IMR-90 (cell line): ENCODE data around the gene WASL. TPM values are rescaled to one million over a fixed set of nuclear protein-coding genes. Genes with fewer than 3 reads are reported as not detected.

Experiments used
- ATAC-seq: fragments of 200-7000 bp; cut with Tn5 transposase; 2 replicates; pipeline ENCODE4 v1.9.1; 2020; ENCODE audit warnings: low read depth, mild to moderate bottlenecking, moderate library complexity
- BruUV-seq: library from RNA; stranded (reverse); fragments of 400-500 nt; replicated peaks from 2 replicates; lab custom pipeline; 2021; lab: Mats Ljungman, UMichigan
- CTCF ChIA-PET: fragments of 300-600 bp; formaldehyde crosslinking; extraction: SDS; loops from one replicate; lab custom pipeline; 2021; ENCODE audit warnings: antibody characterized with exemption; lab: Yijun Ruan, JAX
- POLR2A ChIA-PET: fragments of 300-600 bp; sonication (Branson Sonifier 250); formaldehyde crosslinking; loops from one replicate; lab custom pipeline; 2022; ENCODE audit warnings: antibody characterized with exemption; ENCODE audit not compliant: unreplicated experiment; lab: Charles Lee
- DNase-seq: peaks from one replicate; pipeline ENCODE4 v3.0.0; 2013
- H2AFZ ChIP-seq: replicated peaks from 2 replicates; pipeline ENCODE3; 2013; ENCODE audit warnings: low read length, mild to moderate bottlenecking; ENCODE audit not compliant: poor library complexity
- H2AK5ac ChIP-seq: 2 replicates; pipeline ENCODE4 v1.6.1; 2013; ENCODE audit warnings: low read depth, low read length, inconsistent platforms
- H2AK9ac ChIP-seq: replicated peaks from 2 replicates; pipeline ENCODE3; 2013; ENCODE audit warnings: mild to moderate bottlenecking, low read depth, low read length, moderate library complexity; ENCODE audit not compliant: poor library complexity
- H2BK120ac ChIP-seq: 2 replicates; pipeline ENCODE4 v1.6.1; 2013; ENCODE audit warnings: low read depth, low read length, inconsistent platforms
- H2BK15ac ChIP-seq: 3 replicates; pipeline ENCODE4 v1.6.1; 2013; ENCODE audit warnings: low read depth, low read length, inconsistent platforms
- H2BK20ac ChIP-seq: 2 replicates; pipeline ENCODE4 v1.6.1; 2013; ENCODE audit warnings: low read depth, mild to moderate bottlenecking, inconsistent platforms, low read length, moderate library complexity
- H2BK5ac ChIP-seq: 2 replicates; pipeline ENCODE4 v1.6.1; 2013; ENCODE audit warnings: mild to moderate bottlenecking, low read depth, low read length, inconsistent platforms; ENCODE audit not compliant: poor library complexity, severe bottlenecking
- H3K14ac ChIP-seq: replicated peaks from 2 replicates; pipeline ENCODE4 v1.6.1; 2013; ENCODE audit warnings: low read depth, low read length, inconsistent platforms
- H3K18ac ChIP-seq: 2 replicates; pipeline ENCODE4 v1.6.1; 2013; ENCODE audit warnings: low read depth, low read length, control low read depth
- H3K23ac ChIP-seq: 2 replicates; pipeline ENCODE4 v1.6.1; 2013; ENCODE audit warnings: low read depth, low read length, inconsistent platforms
- H3K27ac ChIP-seq: 2 replicates; pipeline ENCODE4 v1.5.1; 2013; ENCODE audit warnings: mild to moderate bottlenecking, control low read depth, low read length; ENCODE audit not compliant: insufficient read depth
- H3K27me3 ChIP-seq: 2 replicates; pipeline ENCODE4 v1.6.1; 2013; ENCODE audit warnings: low read length; ENCODE audit not compliant: control insufficient read depth, insufficient read depth
- H3K36me3 ChIP-seq: 2 replicates; pipeline ENCODE4 v1.6.1; 2013; ENCODE audit warnings: low read length, mixed read lengths; ENCODE audit not compliant: control insufficient read depth, insufficient read depth
- H3K4ac ChIP-seq: 2 replicates; pipeline ENCODE4 v1.6.1; 2013; ENCODE audit warnings: low read depth, low read length, inconsistent platforms
- H3K4me1 ChIP-seq: 2 replicates; pipeline ENCODE4 v1.6.1; 2013; ENCODE audit warnings: low read length, mixed read lengths; ENCODE audit not compliant: control insufficient read depth, insufficient read depth
- H3K4me2 ChIP-seq: 2 replicates; pipeline ENCODE4 v1.6.1; 2013; ENCODE audit warnings: low read depth, mild to moderate bottlenecking, control low read depth, low read length, moderate library complexity
- H3K4me3 ChIP-seq: 2 replicates; pipeline ENCODE4 v1.5.1; 2013; ENCODE audit warnings: low read depth, mild to moderate bottlenecking, control low read depth, low read length, moderate library complexity; ENCODE audit not compliant: insufficient read depth
- H3K56ac ChIP-seq: 2 replicates; pipeline ENCODE4 v1.6.1; 2013; ENCODE audit warnings: low read length, inconsistent platforms; ENCODE audit not compliant: insufficient read depth; ENCODE audit errors: extremely low read depth
- H3K79me1 ChIP-seq, 2 experiments: 2 replicates each; pipeline ENCODE4 v1.6.1; 2013; ENCODE audit warnings: low read length in 2 of 2, inconsistent platforms in 1 of 2, low read depth in 1 of 2
- H3K9ac ChIP-seq: 2 replicates; pipeline ENCODE4 v1.6.1; 2013; ENCODE audit warnings: low read depth, low read length, control low read depth
- H3K9me1 ChIP-seq: 2 replicates; pipeline ENCODE4 v1.6.1; 2013; ENCODE audit warnings: low read length, inconsistent platforms; ENCODE audit not compliant: insufficient read depth
- H3K9me3 ChIP-seq: 2 replicates; pipeline ENCODE4 v1.6.1; 2013; ENCODE audit warnings: low read length; ENCODE audit not compliant: control insufficient read depth, insufficient read depth
- H4K20me1 ChIP-seq: 2 replicates; pipeline ENCODE4 v1.6.1; 2013; ENCODE audit warnings: low read length, inconsistent platforms; ENCODE audit not compliant: insufficient read depth
- H4K5ac ChIP-seq: 2 replicates; pipeline ENCODE4 v1.6.1; 2013; ENCODE audit warnings: mild to moderate bottlenecking, low read depth, low read length, control low read depth
- H4K8ac ChIP-seq, 2 experiments: 2 replicates each; pipeline ENCODE4 v1.6.1; 2013; ENCODE audit warnings: low read depth in 2 of 2, low read length in 2 of 2, control low read depth in 1 of 2, inconsistent platforms in 1 of 2
- H4K91ac ChIP-seq: 2 replicates; pipeline ENCODE4 v1.6.1; 2013; ENCODE audit warnings: low read depth, low read length, inconsistent platforms; ENCODE audit not compliant: insufficient read depth
- CHD1 ChIP-seq: IDR thresholded peaks from 2 replicates; pipeline ENCODE4 v1.6.1; 2012; ENCODE audit warnings: low read depth, low read length, improper control_type of control experiment
- CTCF ChIP-seq: conservative IDR thresholded peaks from 2 replicates; pipeline ENCODE4 v1.5.1; 2012; ENCODE audit warnings: mild to moderate bottlenecking, low read depth, low read length, improper control_type of control experiment
- FOS ChIP-seq: fragments of 150-350 bp; IDR thresholded peaks from 2 replicates; pipeline ENCODE4 v1.6.1; 2016; ENCODE audit warnings: low read depth, low read length
- MAFK ChIP-seq: IDR thresholded peaks from 2 replicates; pipeline ENCODE4 v1.6.1; 2012; ENCODE audit warnings: low read depth, low read length, improper control_type of control experiment
- MAZ ChIP-seq: IDR thresholded peaks from 2 replicates; pipeline ENCODE4 v1.6.1; 2012; ENCODE audit warnings: low read depth, mild to moderate bottlenecking, low read length, improper control_type of control experiment, moderate library complexity, borderline replicate concordance
- NFE2L2 ChIP-seq: fragments of 150-350 bp; IDR thresholded peaks from 2 replicates; pipeline ENCODE4 v1.6.1; 2016; ENCODE audit warnings: low read depth, mild to moderate bottlenecking, low read length
- RAD21 ChIP-seq: IDR thresholded peaks from 2 replicates; pipeline ENCODE4 v1.6.1; 2012; ENCODE audit warnings: low read length, improper control_type of control experiment
- RCOR1 ChIP-seq: IDR thresholded peaks from 2 replicates; pipeline ENCODE4 v1.6.1; 2012; ENCODE audit warnings: mild to moderate bottlenecking, low read length, improper control_type of control experiment; ENCODE audit not compliant: insufficient replicate concordance
- SMC3 ChIP-seq: fragments of 150-350 bp; IDR thresholded peaks from 2 replicates; pipeline ENCODE4 v1.6.1; 2016; ENCODE audit warnings: low read depth, mild to moderate bottlenecking, antibody characterized with exemption, low read length, moderate library complexity
- WGBS, 2 experiments: methylation state at CpG; one replicate each; pipeline versions ENCODE4 v1.1.5 to v1.1.7; 2013; ENCODE audit warnings: missing lambda C conversion rate in 2 of 2; ENCODE audit not compliant: insufficient read length in 1 of 2; ENCODE audit errors: extremely low coverage in 2 of 2; 5-methylcytosine and 5-hydroxymethylcytosine counted together
- dilution Hi-C: fragments of 300-500 bp; cut with HindIII; formaldehyde crosslinking; loops from one replicate; pipeline ENCODE4 v1.14.3; 2018; ENCODE audit warnings: low sequenced_read_pairs; ENCODE audit not compliant: unreplicated experiment
- in situ Hi-C: fragments of 300-500 bp; cut with MboI; formaldehyde crosslinking; loops from 3 replicates; pipeline ENCODE4 v1.14.3; 2019; ENCODE audit warnings: low sequenced_read_pairs, inconsistent platforms, mixed read lengths
- intact Hi-C: fragments of 100-400 bp; cut with micrococcal nuclease; formaldehyde crosslinking; loops from 2 replicates; pipeline ENCODE4 v1.10.0; 2022
- polyA plus RNA-seq, 3 experiments: library from polyadenylated mRNA; depleted of rRNA; stranded (reverse); fragments of >200 nt; gene quantifications; 2 replicates each; pipeline ENCODE4 v1.2.3, GENCODE V29; 2012; ENCODE audit warnings: low replicate concordance in 1 of 3
- total RNA-seq: library from RNA; depleted of rRNA; stranded (reverse); fragments of >200 nt; gene quantifications from 2 replicates; pipeline ENCODE4 v1.2.3, GENCODE V29; 2012
- TF ChIP-seq, protein P1 (sequence below): fragments of 150-350 bp; IDR thresholded peaks from 2 replicates; pipeline ENCODE4 v1.6.1; 2016; ENCODE audit warnings: low read depth, mild to moderate bottlenecking, low read length, moderate library complexity, borderline replicate concordance

Gene WASL
- total and polyA plus RNA-seq, 2 of the 4 experiments (the other 2 are of a cell fraction): 2.3 to 7.9 TPM

- intact Hi-C loops (no loop called here), in situ Hi-C loops (no loop called here), dilution Hi-C loops (no loop called here)
- no peak overlapping the region for H4K5ac ChIP-seq
- H3K4ac ChIP-seq: no peak overlapping the region
- no peak for DNase-seq
- H3K27me3 ChIP-seq: no peaks in the 10 kb centered on the region; the same call in 1 of the 2 replicates
- H4K20me1 ChIP-seq: no peaks in the 10 kb centered on the region
- no peak overlapping the region for H3K23ac ChIP-seq
- no peak overlapping the region for H2BK15ac ChIP-seq
- no peak overlapping the region for H3K9ac ChIP-seq
- H2AK9ac ChIP-seq: no peak overlapping the region
- ChIA-PET POLR2A (no interaction called here), CTCF (no interaction called here)
- no peaks in the 10 kb centered on the region for H3K9me3 ChIP-seq
- H3K56ac ChIP-seq: no peak overlapping the region
- H3K18ac ChIP-seq: no peak overlapping the region
- BruUV-seq: no TSS peak
- no peak overlapping the region for H3K4me3 ChIP-seq
- H4K91ac ChIP-seq: no peak overlapping the region
- H3K36me3 ChIP-seq: no peaks in the 10 kb centered on the region
- no peak overlapping the region for H3K14ac ChIP-seq
- no peaks in the 10 kb centered on the region for H3K4me1 ChIP-seq
- ATAC-seq: no peak
- H2BK20ac ChIP-seq: no peak overlapping the region
- no peak overlapping the region for H2AK5ac ChIP-seq
- H4K8ac ChIP-seq: no peak overlapping the region
- no peaks in the 10 kb centered on the region for H3K9me1 ChIP-seq
- no peak overlapping the region for H3K4me2 ChIP-seq
- TF ChIP-seq CHD1 (no peak), CTCF (no peak), RCOR1 (no peak), MAFK (no peak), SMC3 (no peak), NFE2L2 (no peak), RAD21 (no peak), MAZ (no peak), FOS (no peak)
- TF ChIP-seq, protein P1, sequence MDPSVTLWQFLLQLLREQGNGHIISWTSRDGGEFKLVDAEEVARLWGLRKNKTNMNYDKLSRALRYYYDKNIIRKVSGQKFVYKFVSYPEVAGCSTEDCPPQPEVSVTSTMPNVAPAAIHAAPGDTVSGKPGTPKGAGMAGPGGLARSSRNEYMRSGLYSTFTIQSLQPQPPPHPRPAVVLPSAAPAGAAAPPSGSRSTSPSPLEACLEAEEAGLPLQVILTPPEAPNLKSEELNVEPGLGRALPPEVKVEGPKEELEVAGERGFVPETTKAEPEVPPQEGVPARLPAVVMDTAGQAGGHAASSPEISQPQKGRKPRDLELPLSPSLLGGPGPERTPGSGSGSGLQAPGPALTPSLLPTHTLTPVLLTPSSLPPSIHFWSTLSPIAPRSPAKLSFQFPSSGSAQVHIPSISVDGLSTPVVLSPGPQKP: no peak
- H2BK5ac ChIP-seq: no peak overlapping the region
- H3K27ac ChIP-seq: no peak overlapping the region
- no peak overlapping the region for H2AFZ ChIP-seq
- no peaks in the 10 kb centered on the region for H3K79me1 ChIP-seq
- no peak overlapping the region for H2BK120ac ChIP-seq
- WGBS, 2 experiments: no CpG with 5 or more reads among the region's 3 CpGs
Observed at GRCh38 chr7:123768493-123768892, 19.7 kb upstream of the WASL start.
